A549 (cell line): ENCODE measurements around the gene NR3C2.

Experiments used
- CEBPB ChIP-seq, 2 experiments: fragments of >200 bp in 1 of 2; sonication (Bioruptor Twin) in 1 of 2; formaldehyde crosslinking in 1 of 2; IDR thresholded peaks; 2 replicates each; pipeline ENCODE4 v1.6.1; 2012 to 2016
- CTCF ChIP-seq: fragments of >200 bp; sonication (Bioruptor Twin); formaldehyde crosslinking; IDR thresholded peaks from 3 replicates; pipeline ENCODE4 v1.5.1; 2016
- GATA3 ChIP-seq: IDR thresholded peaks from 2 replicates; pipeline ENCODE4 v1.6.1; 2012; ENCODE audit warnings: borderline replicate concordance
- MYC ChIP-seq: IDR thresholded peaks from 2 replicates; pipeline ENCODE4 v1.6.1; 2012; ENCODE audit warnings: mild to moderate bottlenecking, inconsistent platforms, low read length, improper control_type of control experiment, borderline replicate concordance

- TF ChIP-seq CEBPB (IDR thresholded peaks at IDR 0.05) (no peak), GATA3 (no peak), CTCF (no peak), MYC (no peak)
Observed at GRCh38 chr4:148286012-148286411, 156.2 kb downstream of the NR3C2 start.
